ENCODE results near the gene RGS11. TPM values are rescaled to one million over a fixed set of nuclear protein-coding genes. Genes with fewer than 3 reads are reported as not detected.

The RGS11 gene
- total and polyA plus RNA-seq, 11 donors: 1.1 to 19.5 (median 11.8) TPM

DNA sequence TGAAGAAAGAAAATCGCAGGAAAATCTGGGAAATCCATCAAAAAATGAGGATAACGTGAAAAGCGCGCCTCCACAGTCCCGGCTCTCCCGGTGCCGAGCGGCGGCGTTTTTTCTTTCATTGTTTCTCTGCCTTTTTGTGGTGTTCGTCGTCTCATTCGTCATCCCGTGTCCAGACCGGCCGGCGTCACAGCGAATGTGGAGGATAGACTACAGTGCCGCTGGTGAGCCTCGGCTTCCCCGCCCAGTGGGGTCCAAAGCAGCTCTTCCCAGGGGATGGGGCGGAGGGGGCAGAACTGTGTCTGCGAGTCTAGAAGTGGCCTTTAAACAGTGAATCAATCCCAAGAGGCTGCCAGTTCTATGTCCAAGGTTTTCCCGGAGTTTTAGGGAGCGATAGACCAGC is 21.3 kb downstream of the RGS11 start:
- H3K27ac ChIP-seq: no peak overlapping the region
- H3K36me3 ChIP-seq: peaks cover 0 to 79% (median 53%) of the 10 kb centered on the region in 9 donors
- WGBS, 4 donors: 88 to 98% (median 97%) methylated on average over 25 of the region's 25 CpGs
- intact Hi-C loops (cut with DNase I): no loop called here
- H3K4me1 ChIP-seq: peaks cover 0 to 24% (median 4%) of the 10 kb centered on the region in 12 donors
- peak overlapping the region in 1 of 12 donors; percentile 5 for H3K4me3 ChIP-seq
- no peaks in the 10 kb centered on the region for H3K27me3 ChIP-seq
- DNase-seq: no peak
- ATAC-seq: no peak
- TF ChIP-seq, protein P1, sequence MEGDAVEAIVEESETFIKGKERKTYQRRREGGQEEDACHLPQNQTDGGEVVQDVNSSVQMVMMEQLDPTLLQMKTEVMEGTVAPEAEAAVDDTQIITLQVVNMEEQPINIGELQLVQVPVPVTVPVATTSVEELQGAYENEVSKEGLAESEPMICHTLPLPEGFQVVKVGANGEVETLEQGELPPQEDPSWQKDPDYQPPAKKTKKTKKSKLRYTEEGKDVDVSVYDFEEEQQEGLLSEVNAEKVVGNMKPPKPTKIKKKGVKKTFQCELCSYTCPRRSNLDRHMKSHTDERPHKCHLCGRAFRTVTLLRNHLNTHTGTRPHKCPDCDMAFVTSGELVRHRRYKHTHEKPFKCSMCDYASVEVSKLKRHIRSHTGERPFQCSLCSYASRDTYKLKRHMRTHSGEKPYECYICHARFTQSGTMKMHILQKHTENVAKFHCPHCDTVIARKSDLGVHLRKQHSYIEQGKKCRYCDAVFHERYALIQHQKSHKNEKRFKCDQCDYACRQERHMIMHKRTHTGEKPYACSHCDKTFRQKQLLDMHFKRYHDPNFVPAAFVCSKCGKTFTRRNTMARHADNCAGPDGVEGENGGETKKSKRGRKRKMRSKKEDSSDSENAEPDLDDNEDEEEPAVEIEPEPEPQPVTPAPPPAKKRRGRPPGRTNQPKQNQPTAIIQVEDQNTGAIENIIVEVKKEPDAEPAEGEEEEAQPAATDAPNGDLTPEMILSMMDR (IDR thresholded peaks at IDR 0.05): no peak
- TF ChIP-seq POLR2A (IDR thresholded peaks at IDR 0.05): no peak
- no peaks in the 10 kb centered on the region for H3K9me3 ChIP-seq

GRCh38 chr16:253833-254232 is 21.9 kb downstream of the RGS11 start:
- peaks cover 0 to 24% (median 4%) of the 10 kb centered on the region in 12 donors for H3K4me1 ChIP-seq
- H3K27ac ChIP-seq: no peak overlapping the region
- 78 to 95% (median 82%) methylated on average over 6 of the region's 6 CpGs for WGBS, 4 donors
- H3K36me3 ChIP-seq: peaks cover 0 to 80% (median 52%) of the 10 kb centered on the region in 9 donors
- DNase-seq: no peak
- no peaks in the 10 kb centered on the region for H3K9me3 ChIP-seq
- ATAC-seq: no peak
- no peak overlapping the region for H3K4me3 ChIP-seq
- no peaks in the 10 kb centered on the region for H3K27me3 ChIP-seq
- intact Hi-C loops (cut with DNase I): no loop called here
- no peak for TF ChIP-seq POLR2A (IDR thresholded peaks at IDR 0.05)
- TF ChIP-seq, protein P1 (IDR thresholded peaks at IDR 0.05): no peak

DNA sequence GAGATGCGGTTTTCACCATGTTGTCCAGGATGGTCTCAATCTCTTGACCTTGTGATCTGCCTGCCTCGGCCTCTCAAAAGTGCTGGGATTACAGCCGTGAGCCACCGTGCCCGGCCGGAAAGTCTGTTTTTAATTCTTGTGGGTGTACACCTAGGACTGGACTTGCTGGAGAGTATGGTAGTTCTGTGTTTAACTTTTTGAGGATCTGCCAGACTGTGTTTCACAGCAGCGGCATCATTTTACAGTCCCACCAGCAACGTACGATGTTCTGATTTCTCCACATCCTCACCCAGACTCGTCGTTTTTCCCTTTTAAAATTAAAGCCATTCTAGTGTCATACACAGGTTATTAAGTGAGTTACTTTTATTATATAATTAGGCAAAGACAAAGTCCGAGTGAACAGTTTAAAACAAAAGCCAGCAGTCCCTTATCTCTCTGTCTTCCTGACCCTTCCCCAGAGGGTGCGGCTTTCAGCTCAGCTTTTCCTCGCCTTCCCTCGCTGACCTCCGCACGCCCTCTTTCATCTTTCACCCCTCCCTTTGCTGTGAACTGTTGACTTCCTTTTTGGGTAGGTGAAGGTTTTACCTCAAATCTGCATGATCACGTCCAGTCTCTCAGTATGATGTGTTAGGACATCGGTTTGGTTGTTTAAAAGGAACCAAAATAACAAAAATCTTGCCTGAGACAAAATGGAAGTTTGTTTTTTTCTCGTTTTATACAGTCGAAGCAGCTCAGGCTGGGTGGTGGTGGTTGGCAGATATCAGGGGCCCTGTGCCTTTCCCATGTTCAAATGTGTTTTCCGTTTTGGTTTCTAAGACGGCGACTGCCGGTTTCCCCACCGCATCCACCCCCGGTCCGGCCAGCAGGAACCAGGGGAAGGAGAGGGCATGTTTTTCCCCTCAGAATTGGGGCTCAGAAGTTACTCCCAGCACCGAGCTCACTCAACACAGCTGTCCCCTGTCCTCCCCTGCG is 23.1 kb downstream of the RGS11 start:
- ATAC-seq: peak; percentile 45 to 84 (median 74)

More for the DNA sequence above, 23.1 kb downstream of the RGS11 start:
- intact Hi-C loops (cut with DNase I): no loop called here
- peak overlapping the region in 9 of 12 donors; percentile 9 to 36 (median 20) for H3K4me3 ChIP-seq
- H3K9me3 ChIP-seq: no peaks in the 10 kb centered on the region
- TF ChIP-seq, protein P1 (IDR thresholded peaks at IDR 0.05): no peak
- TF ChIP-seq POLR2A (IDR thresholded peaks at IDR 0.05): no peak
- H3K36me3 ChIP-seq: peaks cover 0 to 84% (median 52%) of the 10 kb centered on the region in 9 donors
- no peak for DNase-seq
- peaks cover 0 to 24% (median 4%) of the 10 kb centered on the region in 12 donors for H3K4me1 ChIP-seq
- 49 to 57% (median 53%) methylated on average over 30 of the region's 30 CpGs for WGBS, 4 donors
- H3K27ac ChIP-seq: peak overlapping the region in 10 of 12 donors; percentile 41 to 73 (median 58)
- H3K27me3 ChIP-seq: no peaks in the 10 kb centered on the region

Measured in heart left ventricle (tissue), 16 donors.